Measurements from ENCODE around the gene RPL38.

- no peak for TF ChIP-seq CTCF (IDR thresholded peaks at IDR 0.05)
- TF ChIP-seq EZH2 (IDR thresholded peaks at IDR 0.05), result no peak
These were observed 38.0 kb downstream of the RPL38 start for GRCh38 chr17:74241431-74241830.
